Smooth muscle cell (in vitro differentiated cells): ENCODE data around the gene BICD1. TPM values are rescaled to one million over a fixed set of nuclear protein-coding genes. Genes with fewer than 3 reads are reported as not detected.
A peak's percentile ranks its signal among the peaks of the same experiment; 100 is the strongest.

Experiments
- DNase-seq: peaks from one replicate; lab custom pipeline; 2025; ENCODE audit not compliant: unreplicated experiment; lab: John Stamatoyannopoulos, UW
- H2AFZ ChIP-seq: fragments of 200-600 bp; sonication (generic); 2 replicates; pipeline ENCODE4 v1.6.0; 2016; ENCODE audit warnings: antibody characterized with exemption, low read depth, mild to moderate bottlenecking
- H3F3A ChIP-seq: fragments of 200-600 bp; sonication (generic); 2 replicates; pipeline ENCODE4 v1.6.0; 2017; ENCODE audit warnings: antibody characterized with exemption, low read depth
- H3K27ac ChIP-seq: fragments of 200-600 bp; sonication (generic); 2 replicates; pipeline ENCODE4 v1.5.1; 2016; ENCODE audit warnings: low read depth, mild to moderate bottlenecking
- H3K27me3 ChIP-seq: fragments of 200-600 bp; sonication (generic); 2 replicates; pipeline ENCODE4 v1.6.1; 2016; ENCODE audit warnings: low read depth, mild to moderate bottlenecking
- H3K36me3 ChIP-seq: fragments of 200-600 bp; sonication (generic); 2 replicates; pipeline ENCODE4 v1.5.1; 2016; ENCODE audit warnings: low read depth
- H3K4me1 ChIP-seq: fragments of 200-600 bp; sonication (generic); 2 replicates; pipeline ENCODE4 v1.5.1; 2016; ENCODE audit warnings: low read depth
- H3K4me2 ChIP-seq: fragments of 200-600 bp; sonication (generic); 2 replicates; pipeline ENCODE4 v1.6.0; 2016; ENCODE audit warnings: mild to moderate bottlenecking
- H3K4me3 ChIP-seq: fragments of 200-600 bp; sonication (generic); 2 replicates; pipeline ENCODE4 v1.5.1; 2016; ENCODE audit warnings: mild to moderate bottlenecking
- H3K79me2 ChIP-seq: fragments of 200-600 bp; sonication (generic); 2 replicates; pipeline ENCODE4 v1.6.0; 2016; ENCODE audit warnings: low read depth, mild to moderate bottlenecking
- H3K9ac ChIP-seq: fragments of 200-600 bp; sonication (generic); 2 replicates; pipeline ENCODE4 v1.6.0; 2016; ENCODE audit warnings: low read depth
- H3K9me3 ChIP-seq: fragments of 200-600 bp; sonication (generic); replicated peaks from 2 replicates; pipeline ENCODE4 v1.5.1; 2016; ENCODE audit warnings: low read depth
- H4K20me1 ChIP-seq: fragments of 200-600 bp; sonication (generic); 2 replicates; pipeline ENCODE4 v1.6.0; 2016; ENCODE audit warnings: low read depth
- WGBS: methylation state at CpG from one replicate; pipeline ENCODE4 v1.1.7; 2016; ENCODE audit warnings: low lambda C conversion rate; 5-methylcytosine and 5-hydroxymethylcytosine counted together
- polyA plus RNA-seq: library from polyadenylated mRNA; unstranded; fragments of >200 nt; fragmentation: Nextera tagmentation; extraction: Ambion mirVana; gene quantifications from 2 replicates; pipeline ENCODE4 v1.2.1, GENCODE V29; 2016
- total RNA-seq: library from RNA; depleted of rRNA; stranded (reverse); fragments of >200 nt; gene quantifications from 2 replicates; pipeline ENCODE4 v1.2.3, GENCODE V29; 2014
- TF ChIP-seq, protein P1 (sequence below): fragments of 200-600 bp; sonication (generic); IDR thresholded peaks from 2 replicates; pipeline ENCODE4 v1.5.1; 2017; ENCODE audit warnings: borderline replicate concordance, mild to moderate bottlenecking, antibody characterized with exemption; ENCODE audit not compliant: insufficient read depth, poor library complexity, severe bottlenecking

BICD1 gene
- total and polyA plus RNA-seq, 2 experiments from 2014 or later: 6.5 to 11.5 TPM

DNA sequence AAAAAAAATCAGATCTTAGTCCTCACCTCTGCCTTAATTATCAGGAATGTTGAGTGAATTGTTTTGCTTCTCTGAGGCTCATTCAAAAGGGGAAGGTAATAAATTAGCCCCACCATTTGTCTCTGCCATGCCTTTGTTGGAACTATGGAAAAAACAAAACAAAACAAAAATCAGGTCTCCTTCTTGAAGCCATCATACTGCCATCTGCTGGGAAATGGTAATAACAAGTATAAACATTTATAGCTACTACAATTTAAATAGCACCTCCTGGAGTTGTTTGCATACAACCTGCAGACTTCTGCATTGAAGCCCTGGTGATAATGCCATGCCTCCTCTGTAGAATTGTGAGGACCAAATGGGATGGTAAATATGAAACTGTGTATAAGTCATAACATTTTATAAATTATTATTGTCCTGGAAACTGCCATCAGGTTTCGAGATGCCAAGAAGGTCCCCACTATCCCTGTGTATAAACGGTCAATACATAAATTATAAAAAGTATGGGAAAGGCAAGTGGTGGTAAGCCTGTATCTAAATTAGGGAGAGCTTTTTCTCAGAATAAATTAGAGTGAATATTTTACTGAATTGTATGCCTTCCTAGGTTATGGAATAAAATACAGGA is 205.5 kb downstream of the BICD1 start:
- Histone ChIP-seq H3K27me3 (no peaks in the 10 kb centered on the region), H3K4me3 (no peak overlapping the region), H3K4me1 (peaks cover 6% of the 10 kb centered on the region), H2AFZ (no peak overlapping the region), H3K9ac (no peak overlapping the region), H3K9me3 (no peaks in the 10 kb centered on the region), H4K20me1 (no peaks in the 10 kb centered on the region), H3F3A (no peaks in the 10 kb centered on the region), H3K36me3 (no peaks in the 10 kb centered on the region), H3K27ac (no peak overlapping the region), H3K79me2 (no peaks in the 10 kb centered on the region), H3K4me2 (no peak overlapping the region)
- WGBS: 90% methylated on average over 2 of the region's 2 CpGs
- DNase-seq: no peak
- TF ChIP-seq, protein P1, sequence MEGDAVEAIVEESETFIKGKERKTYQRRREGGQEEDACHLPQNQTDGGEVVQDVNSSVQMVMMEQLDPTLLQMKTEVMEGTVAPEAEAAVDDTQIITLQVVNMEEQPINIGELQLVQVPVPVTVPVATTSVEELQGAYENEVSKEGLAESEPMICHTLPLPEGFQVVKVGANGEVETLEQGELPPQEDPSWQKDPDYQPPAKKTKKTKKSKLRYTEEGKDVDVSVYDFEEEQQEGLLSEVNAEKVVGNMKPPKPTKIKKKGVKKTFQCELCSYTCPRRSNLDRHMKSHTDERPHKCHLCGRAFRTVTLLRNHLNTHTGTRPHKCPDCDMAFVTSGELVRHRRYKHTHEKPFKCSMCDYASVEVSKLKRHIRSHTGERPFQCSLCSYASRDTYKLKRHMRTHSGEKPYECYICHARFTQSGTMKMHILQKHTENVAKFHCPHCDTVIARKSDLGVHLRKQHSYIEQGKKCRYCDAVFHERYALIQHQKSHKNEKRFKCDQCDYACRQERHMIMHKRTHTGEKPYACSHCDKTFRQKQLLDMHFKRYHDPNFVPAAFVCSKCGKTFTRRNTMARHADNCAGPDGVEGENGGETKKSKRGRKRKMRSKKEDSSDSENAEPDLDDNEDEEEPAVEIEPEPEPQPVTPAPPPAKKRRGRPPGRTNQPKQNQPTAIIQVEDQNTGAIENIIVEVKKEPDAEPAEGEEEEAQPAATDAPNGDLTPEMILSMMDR: peak; percentile 49

DNA sequence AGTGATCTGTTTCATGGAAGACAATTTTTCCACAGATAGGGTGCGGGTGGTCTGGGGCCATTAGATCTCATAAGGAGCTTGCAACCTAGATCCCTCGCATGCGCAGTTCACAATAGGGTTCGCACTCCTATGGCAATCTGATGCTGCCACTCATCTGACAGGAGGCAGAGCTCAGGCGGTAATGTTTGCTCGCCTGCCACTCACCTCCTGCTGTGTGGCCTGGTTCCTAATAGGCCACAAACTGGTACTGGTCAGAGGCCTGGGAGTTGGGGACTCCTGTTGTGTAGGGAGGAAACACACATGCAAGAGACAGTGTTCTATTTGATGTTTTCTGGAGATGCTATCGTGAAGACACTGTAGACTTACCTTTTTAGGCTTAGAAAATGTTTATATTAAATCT is 215.7 kb downstream of the BICD1 start:
- Histone ChIP-seq H4K20me1 (no peaks in the 10 kb centered on the region), H2AFZ (no peak overlapping the region), H3K4me2 (no peak overlapping the region), H3K27ac (no peak overlapping the region), H3K79me2 (no peaks in the 10 kb centered on the region), H3K9ac (no peak overlapping the region), H3K36me3 (no peaks in the 10 kb centered on the region), H3K4me3 (no peak overlapping the region), H3K27me3 (no peaks in the 10 kb centered on the region), H3K9me3 (no peaks in the 10 kb centered on the region), H3K4me1 (no peaks in the 10 kb centered on the region), H3F3A (no peaks in the 10 kb centered on the region)
- DNase-seq: no peak
- TF ChIP-seq, protein P1: no peak
- WGBS: 86% methylated on average over 7 of the region's 7 CpGs

DNA sequence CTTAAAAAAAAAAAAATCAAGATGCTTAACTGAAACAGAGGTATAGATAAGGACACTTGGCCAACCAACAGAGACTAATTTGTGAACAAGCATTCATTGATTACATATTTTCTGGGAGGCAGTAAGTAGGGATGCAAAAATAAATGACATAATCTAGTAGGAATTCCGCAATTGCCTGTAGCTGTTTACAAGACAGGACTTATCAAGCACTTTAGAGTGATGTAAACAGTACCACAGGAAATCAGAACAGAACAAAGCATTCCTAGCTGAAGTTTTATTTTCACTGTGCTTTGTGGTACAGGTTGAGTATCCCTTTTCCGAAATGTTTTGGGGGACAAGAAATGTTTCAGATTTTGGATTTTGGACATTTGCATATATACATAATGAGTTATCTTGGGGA is 224.5 kb downstream of the BICD1 start:
- no peak for DNase-seq
- H3K36me3 ChIP-seq: no peaks in the 10 kb centered on the region
- no peaks in the 10 kb centered on the region for H3K79me2 ChIP-seq
- no peak overlapping the region for H3K4me2 ChIP-seq
- H3F3A ChIP-seq: no peaks in the 10 kb centered on the region
- no peaks in the 10 kb centered on the region for H3K9me3 ChIP-seq
- TF ChIP-seq, protein P1: no peak
- no peak overlapping the region for H2AFZ ChIP-seq
- no peak overlapping the region for H3K4me3 ChIP-seq
- H3K27me3 ChIP-seq: no peaks in the 10 kb centered on the region
- no peaks in the 10 kb centered on the region for H3K4me1 ChIP-seq
- no peak overlapping the region for H3K27ac ChIP-seq
- H4K20me1 ChIP-seq: no peaks in the 10 kb centered on the region
- H3K9ac ChIP-seq: no peak overlapping the region
- 58% methylated on average over 2 of the region's 2 CpGs for WGBS

DNA sequence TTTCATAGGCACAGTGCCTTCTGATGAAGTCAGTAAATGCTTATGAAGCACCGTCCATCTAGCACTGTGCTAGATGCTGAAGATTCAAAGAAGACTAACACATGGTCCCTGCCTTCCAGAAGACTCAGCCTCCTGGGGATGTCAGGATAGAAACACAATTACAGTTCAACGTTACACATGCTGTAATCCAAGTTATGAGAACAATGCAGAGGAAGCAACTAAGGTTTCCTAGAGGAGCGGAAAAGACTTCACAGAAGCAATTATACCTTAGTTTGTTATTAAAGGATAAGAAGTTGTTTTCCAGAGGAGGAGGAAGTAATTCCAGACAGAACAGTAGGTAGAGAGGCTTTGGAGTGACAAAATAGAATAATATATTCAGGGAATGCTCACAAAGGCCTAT is 225.8 kb downstream of the BICD1 start:
- no peak overlapping the region for H3K9ac ChIP-seq
- H2AFZ ChIP-seq: no peak overlapping the region
- H3K36me3 ChIP-seq: no peaks in the 10 kb centered on the region
- DNase-seq: no peak
- H3K27ac ChIP-seq: no peak overlapping the region
- TF ChIP-seq, protein P1: no peak
- H4K20me1 ChIP-seq: no peaks in the 10 kb centered on the region
- WGBS: 73% methylated on average over 3 of the region's 3 CpGs
- H3K27me3 ChIP-seq: no peaks in the 10 kb centered on the region
- H3F3A ChIP-seq: no peaks in the 10 kb centered on the region
- H3K79me2 ChIP-seq: no peaks in the 10 kb centered on the region
- H3K4me2 ChIP-seq: no peak overlapping the region
- no peaks in the 10 kb centered on the region for H3K4me1 ChIP-seq
- H3K9me3 ChIP-seq: no peaks in the 10 kb centered on the region
- no peak overlapping the region for H3K4me3 ChIP-seq
